ENCODE data around the gene AREL1. TPM values are rescaled to one million over a fixed set of nuclear protein-coding genes. Genes with fewer than 3 reads are reported as not detected.

AREL1 gene
- total RNA-seq, 2 donors from 2014 or later, result 34.7 to 43.0 TPM

GRCh38 chr14:74685921-74686678 is 26.8 kb downstream of the AREL1 start:
- H3K9me3 Mint-ChIP-seq, result no peaks in the 10 kb centered on the region
- no peaks in the 10 kb centered on the region for H3K27me3 Mint-ChIP-seq (ENCODE audit: low read depth)
- H3K4me1 Mint-ChIP-seq (ENCODE audit: low read depth), result peaks cover 15% of the 10 kb centered on the region
- DNase-seq (no peak), ATAC-seq (replicated peaks in 1 of 2) (no peak)
- peak overlapping the region; percentile 8 for H3K27ac Mint-ChIP-seq
- peaks cover 4 to 26% of the 10 kb centered on the region in 2 donors for H3K36me3 Mint-ChIP-seq (ENCODE audit: insufficient read depth in 2 of 2)
- no peak overlapping the region for H3K4me3 Mint-ChIP-seq

DNA sequence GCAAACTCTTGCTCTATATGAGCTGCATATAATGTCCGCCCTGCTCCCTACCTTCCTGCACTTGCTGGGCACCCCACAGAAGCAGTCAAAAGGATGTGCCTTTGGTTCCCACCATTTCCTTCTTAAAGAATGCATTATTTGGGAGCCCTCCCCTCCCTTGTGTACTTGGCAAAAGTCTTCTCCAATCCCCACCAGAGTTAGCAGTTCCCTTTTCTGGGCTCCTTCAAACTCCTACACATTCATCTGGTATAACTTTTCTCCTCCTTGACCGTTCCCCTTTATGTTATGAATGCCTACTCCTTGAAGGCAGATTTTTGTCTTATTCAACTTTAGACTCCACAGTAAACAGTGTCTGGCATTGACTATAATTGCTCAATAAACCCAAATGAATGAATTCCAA is 27.8 kb downstream of the AREL1 start:
- H3K4me1 Mint-ChIP-seq (ENCODE audit: low read depth), result peaks cover 15% of the 10 kb centered on the region
- H3K27me3 Mint-ChIP-seq (ENCODE audit: low read depth), result no peaks in the 10 kb centered on the region
- no peaks in the 10 kb centered on the region for H3K9me3 Mint-ChIP-seq
- no peak overlapping the region for H3K4me3 Mint-ChIP-seq
- H3K27ac Mint-ChIP-seq, result no peak overlapping the region
- no peak for ATAC-seq (replicated peaks in 1 of 2)
- peaks cover 4 to 26% of the 10 kb centered on the region in 2 donors for H3K36me3 Mint-ChIP-seq (ENCODE audit: insufficient read depth in 2 of 2)
- DNase-seq, result no peak

- no peak overlapping the region for H3K27ac Mint-ChIP-seq
- no peaks in the 10 kb centered on the region for H3K27me3 Mint-ChIP-seq (ENCODE audit: low read depth)
- peaks cover 4 to 27% of the 10 kb centered on the region in 2 donors for H3K36me3 Mint-ChIP-seq (ENCODE audit: insufficient read depth in 2 of 2)
- no peak overlapping the region for H3K4me3 Mint-ChIP-seq
- DNase-seq, result no peak
- ATAC-seq (replicated peaks in 1 of 2), result no peak
- no peaks in the 10 kb centered on the region for H3K9me3 Mint-ChIP-seq
- H3K4me1 Mint-ChIP-seq (ENCODE audit: low read depth), result peaks cover 15% of the 10 kb centered on the region
Observed at GRCh38 chr14:74684434-74684833, 28.4 kb downstream of the AREL1 start.

GRCh38 chr14:74683406-74683805 is 29.5 kb downstream of the AREL1 start:
- peaks cover 1 to 21% of the 10 kb centered on the region in 2 donors for H3K36me3 Mint-ChIP-seq (ENCODE audit: insufficient read depth in 2 of 2)
- H3K27ac Mint-ChIP-seq, result no peak overlapping the region
- H3K27me3 Mint-ChIP-seq (ENCODE audit: low read depth), result no peaks in the 10 kb centered on the region
- H3K4me1 Mint-ChIP-seq (ENCODE audit: low read depth), result peaks cover 15% of the 10 kb centered on the region
- H3K4me3 Mint-ChIP-seq, result no peak overlapping the region
- no peak for ATAC-seq (replicated peaks in 1 of 2)
- no peaks in the 10 kb centered on the region for H3K9me3 Mint-ChIP-seq
- DNase-seq, result no peak

GRCh38 chr14:74682169-74682952 is 30.5 kb downstream of the AREL1 start:
- no peak overlapping the region for H3K4me3 Mint-ChIP-seq
- ATAC-seq (replicated peaks in 1 of 2), result no peak
- no peak overlapping the region for H3K27ac Mint-ChIP-seq
- no peak for DNase-seq
- H3K9me3 Mint-ChIP-seq, result no peaks in the 10 kb centered on the region
- H3K27me3 Mint-ChIP-seq (ENCODE audit: low read depth), result no peaks in the 10 kb centered on the region
- H3K36me3 Mint-ChIP-seq (ENCODE audit: insufficient read depth in 2 of 2), result peaks cover 0 to 20% of the 10 kb centered on the region in 2 donors
- H3K4me1 Mint-ChIP-seq (ENCODE audit: low read depth), result peaks cover 15% of the 10 kb centered on the region

DNA sequence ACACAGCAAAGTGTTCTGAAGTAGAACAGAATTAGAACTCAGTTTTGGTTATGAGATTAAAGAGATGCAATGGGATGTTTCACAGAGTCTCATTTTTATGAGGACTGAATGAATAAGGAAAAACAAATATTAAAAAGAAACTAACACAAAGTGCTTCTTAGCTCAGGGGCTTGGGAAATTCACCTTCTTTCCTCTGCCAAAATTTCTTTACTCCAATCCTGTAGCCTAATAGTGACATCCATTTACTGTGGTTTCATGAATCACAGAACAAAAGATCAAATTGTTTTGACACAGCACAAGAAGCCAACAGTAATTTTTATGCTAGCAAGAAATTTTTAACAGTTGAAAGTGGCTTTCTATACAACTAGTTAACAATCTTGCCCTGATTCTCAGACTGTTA is 37.7 kb downstream of the AREL1 start:
- Mint-ChIP-seq H3K36me3 (ENCODE audit: insufficient read depth in 2 of 2) (peaks cover 3 to 20% of the 10 kb centered on the region in 2 donors), H3K27me3 (ENCODE audit: low read depth) (no peaks in the 10 kb centered on the region), H3K4me1 (ENCODE audit: low read depth) (no peaks in the 10 kb centered on the region), H3K4me3 (no peak overlapping the region), H3K9me3 (no peaks in the 10 kb centered on the region), H3K27ac (no peak overlapping the region)
- ATAC-seq (replicated peaks in 1 of 2), result no peak
- no peak for DNase-seq

- Mint-ChIP-seq H3K27me3 (ENCODE audit: low read depth) (no peaks in the 10 kb centered on the region), H3K36me3 (ENCODE audit: insufficient read depth in 2 of 2) (peaks cover 5 to 25% of the 10 kb centered on the region in 2 donors), H3K27ac (no peak overlapping the region)
Observed at GRCh38 chr14:74673768-74674167, 39.1 kb downstream of the AREL1 start.

GRCh38 chr14:74671789-74672188 is 41.1 kb downstream of the AREL1 start:
- Mint-ChIP-seq H3K4me3 (no peak overlapping the region), H3K36me3 (ENCODE audit: insufficient read depth in 2 of 2) (peaks cover 5 to 26% of the 10 kb centered on the region in 2 donors), H3K9me3 (no peaks in the 10 kb centered on the region), H3K27me3 (ENCODE audit: low read depth) (no peaks in the 10 kb centered on the region), H3K4me1 (ENCODE audit: low read depth) (peaks cover 14% of the 10 kb centered on the region), H3K27ac (no peak overlapping the region)
- DNase-seq (no peak), ATAC-seq (replicated peaks in 1 of 2) (no peak)

More at GRCh38 chr14:74673768-74674167, 39.1 kb downstream of the AREL1 start:
- H3K4me1 Mint-ChIP-seq (ENCODE audit: low read depth), result no peaks in the 10 kb centered on the region
- no peak overlapping the region for H3K4me3 Mint-ChIP-seq
- no peak for ATAC-seq (replicated peaks in 1 of 2)
- H3K9me3 Mint-ChIP-seq, result no peaks in the 10 kb centered on the region
- DNase-seq, result no peak

- H3K4me1 Mint-ChIP-seq (ENCODE audit: low read depth), result peaks cover 14% of the 10 kb centered on the region
- no peak for ATAC-seq (replicated peaks in 1 of 2)
- H3K9me3 Mint-ChIP-seq, result no peaks in the 10 kb centered on the region
Observed at GRCh38 chr14:74670726-74671411, 42.0 kb downstream of the AREL1 start.

DNA sequence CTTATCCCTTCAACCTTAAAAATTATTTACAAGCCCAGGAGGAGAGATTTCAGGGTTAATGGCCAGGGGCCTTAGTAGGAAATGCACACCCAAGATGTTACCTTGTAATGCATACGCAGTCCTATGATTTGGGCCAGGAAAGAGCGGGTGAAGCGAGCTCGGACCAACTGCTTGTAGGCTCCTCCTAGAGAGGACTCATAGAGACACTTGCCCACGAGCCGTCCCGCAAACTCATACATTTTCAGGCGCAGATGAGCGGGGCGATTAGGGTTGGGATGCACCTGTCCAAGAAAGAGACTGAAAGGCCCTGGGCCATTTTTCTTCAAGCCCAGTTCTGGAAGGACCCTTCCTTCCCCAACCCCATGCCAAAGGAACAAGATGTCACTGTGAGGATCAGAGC is 43.0 kb downstream of the AREL1 start:
- peaks cover 14% of the 10 kb centered on the region for H3K4me1 Mint-ChIP-seq (ENCODE audit: low read depth)
- H3K27ac Mint-ChIP-seq, result peak overlapping the region; percentile 81
- peaks cover 2 to 21% of the 10 kb centered on the region in 2 donors for H3K36me3 Mint-ChIP-seq (ENCODE audit: insufficient read depth in 2 of 2)
- H3K4me3 Mint-ChIP-seq, result no peak overlapping the region
- no peak for ATAC-seq (replicated peaks in 1 of 2)
- no peaks in the 10 kb centered on the region for H3K9me3 Mint-ChIP-seq
- no peak for DNase-seq
- H3K27me3 Mint-ChIP-seq (ENCODE audit: low read depth), result no peaks in the 10 kb centered on the region

More at GRCh38 chr14:74670726-74671411, 42.0 kb downstream of the AREL1 start:
- no peak for DNase-seq
- Mint-ChIP-seq H3K27me3 (ENCODE audit: low read depth) (no peaks in the 10 kb centered on the region), H3K4me3 (no peak overlapping the region), H3K36me3 (ENCODE audit: insufficient read depth in 2 of 2) (peaks cover 2 to 23% of the 10 kb centered on the region in 2 donors), H3K27ac (no peak overlapping the region)

DNA sequence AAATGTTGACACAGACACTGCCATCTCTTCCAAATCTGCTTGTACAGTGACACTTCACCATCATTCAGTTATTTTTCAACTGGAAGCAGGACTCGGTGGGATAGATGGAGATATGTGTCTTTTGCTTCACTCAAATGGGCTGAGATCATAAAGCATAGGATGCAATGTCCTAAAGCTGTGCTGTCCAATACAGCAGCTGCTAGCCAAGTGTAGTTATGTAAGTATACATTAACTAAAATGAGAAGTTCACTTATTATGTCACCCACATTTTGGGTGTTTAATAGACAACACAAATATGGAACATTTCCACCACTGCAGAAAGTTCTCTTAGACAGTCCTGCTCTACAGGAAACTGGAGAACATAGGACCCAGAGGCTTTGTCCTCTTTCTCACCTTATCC is 43.6 kb downstream of the AREL1 start:
- peak overlapping the region; percentile 81 for H3K27ac Mint-ChIP-seq
- ATAC-seq (replicated peaks in 1 of 2) (no peak), DNase-seq (no peak)
- H3K36me3 Mint-ChIP-seq (ENCODE audit: insufficient read depth in 2 of 2), result peaks cover 4 to 23% of the 10 kb centered on the region in 2 donors
- H3K27me3 Mint-ChIP-seq (ENCODE audit: low read depth), result no peaks in the 10 kb centered on the region
- H3K9me3 Mint-ChIP-seq, result no peaks in the 10 kb centered on the region
- no peak overlapping the region for H3K4me3 Mint-ChIP-seq
- peaks cover 14% of the 10 kb centered on the region for H3K4me1 Mint-ChIP-seq (ENCODE audit: low read depth)

DNA sequence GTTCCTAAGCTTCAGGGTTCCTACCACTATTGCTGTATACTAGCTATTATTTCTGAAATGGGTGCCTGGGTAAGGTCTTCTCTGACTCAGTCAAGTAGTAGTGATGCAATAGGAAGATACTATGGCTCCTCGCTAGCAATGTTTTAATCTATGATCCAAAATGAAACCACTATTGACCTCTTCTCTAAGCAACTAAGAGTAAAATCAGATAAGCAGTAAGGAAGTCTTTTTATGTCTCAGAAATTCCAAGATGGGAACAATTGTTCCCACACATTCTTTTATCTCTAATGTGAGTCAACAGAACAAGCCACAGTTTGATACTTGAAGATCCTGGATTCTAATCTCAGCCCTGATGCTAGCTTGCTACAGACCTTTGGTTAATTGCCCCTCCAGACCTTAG is 45.1 kb downstream of the AREL1 start:
- DNase-seq (no peak), ATAC-seq (replicated peaks in 1 of 2) (peak; percentile 77 to 89)
- peak overlapping the region; percentile 73 for H3K27ac Mint-ChIP-seq
- H3K27me3 Mint-ChIP-seq (ENCODE audit: low read depth), result no peaks in the 10 kb centered on the region
- no peaks in the 10 kb centered on the region for H3K9me3 Mint-ChIP-seq
- peaks cover 14% of the 10 kb centered on the region for H3K4me1 Mint-ChIP-seq (ENCODE audit: low read depth)
- peak overlapping the region; percentile 10 to 25 for H3K4me3 Mint-ChIP-seq
- peaks cover 4 to 25% of the 10 kb centered on the region in 2 donors for H3K36me3 Mint-ChIP-seq (ENCODE audit: insufficient read depth in 2 of 2)

DNA sequence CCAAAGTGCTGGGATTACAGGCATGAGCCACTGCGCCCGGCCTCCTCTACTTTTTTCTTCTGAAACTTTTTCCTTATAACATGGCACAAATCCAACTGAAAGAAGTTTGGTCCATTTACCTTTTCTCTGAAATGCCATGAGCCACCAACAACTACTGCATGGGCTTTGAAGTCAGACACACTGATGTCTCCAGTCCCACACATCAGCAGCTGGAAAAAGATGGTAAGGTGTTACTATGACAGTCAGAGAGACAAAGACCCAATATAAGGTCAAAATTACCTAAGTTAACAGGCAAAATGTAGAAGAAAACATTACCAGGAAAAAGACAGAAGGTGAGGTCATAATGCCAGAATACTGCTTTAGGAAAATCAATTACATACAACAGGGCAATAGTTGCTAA is 48.2 kb downstream of the AREL1 start:
- no peak overlapping the region for H3K4me3 Mint-ChIP-seq
- H3K4me1 Mint-ChIP-seq (ENCODE audit: low read depth), result peaks cover 14% of the 10 kb centered on the region
- H3K9me3 Mint-ChIP-seq, result no peaks in the 10 kb centered on the region
- peaks cover 4 to 18% of the 10 kb centered on the region in 2 donors for H3K36me3 Mint-ChIP-seq (ENCODE audit: insufficient read depth in 2 of 2)
- H3K27ac Mint-ChIP-seq, result peak overlapping the region; percentile 47
- DNase-seq (no peak), ATAC-seq (replicated peaks in 1 of 2) (no peak)
- H3K27me3 Mint-ChIP-seq (ENCODE audit: low read depth), result no peaks in the 10 kb centered on the region
